Natural killer cell (primary cell): ENCODE results near the gene RUNX3. TPM values are rescaled to one million over a fixed set of nuclear protein-coding genes. Genes with fewer than 3 reads are reported as not detected.

Experiments used
- ATAC-seq, 3 donors: fragments of 150-1000 bp in 2 of 3; fragments of 200-7000 bp in 1 of 3; cut with Tn5 transposase; 1 replicate in 1 of 3; 2 replicates in 2 of 3; pipeline ENCODE4 v1.10.0; 2021; ENCODE audit warnings: mild to moderate bottlenecking in 2 of 3, moderate library complexity in 2 of 3
- DNase-seq, 2 donors: peaks; one replicate each; pipeline versions ENCODE4 v3.0.0 to v3.0.0-alpha.2; 2013 to 2021; ENCODE audit warnings: mixed read lengths in 1 of 2
- H3K27ac ChIP-seq: one replicate; pipeline ENCODE4 v1.5.1; 2013; ENCODE audit warnings: mild to moderate bottlenecking, low read length
- H3K27me3 ChIP-seq: one replicate; pipeline ENCODE4 v1.6.1; 2013; ENCODE audit warnings: low read length; ENCODE audit not compliant: control insufficient read depth, insufficient read depth
- H3K36me3 ChIP-seq: one replicate; pipeline ENCODE4 v1.6.1; 2013; ENCODE audit warnings: low read length; ENCODE audit not compliant: control insufficient read depth, insufficient read depth
- H3K4me1 ChIP-seq: one replicate; pipeline ENCODE4 v1.6.1; 2013; ENCODE audit warnings: low read length; ENCODE audit not compliant: control insufficient read depth, insufficient read depth
- H3K4me3 ChIP-seq: one replicate; pipeline ENCODE4 v1.5.1; 2013; ENCODE audit warnings: low read length
- H3K9me3 ChIP-seq: one replicate; pipeline ENCODE4 v1.6.1; 2013; ENCODE audit warnings: low read length; ENCODE audit not compliant: control insufficient read depth, insufficient read depth
- H3K27ac Mint-ChIP-seq, 2 donors: one replicate each; pipeline ENCODE4 v1.8.0; 2022; ENCODE audit warnings: mild to moderate bottlenecking in 2 of 2, mixed read lengths in 2 of 2, moderate library complexity in 1 of 2
- H3K27me3 Mint-ChIP-seq, 2 donors: one replicate each; pipeline ENCODE4 v1.8.0; 2022; ENCODE audit warnings: low read depth in 2 of 2, mixed read lengths in 2 of 2
- H3K36me3 Mint-ChIP-seq: one replicate; pipeline ENCODE4 v1.8.0; 2022; ENCODE audit warnings: mixed read lengths
- H3K4me1 Mint-ChIP-seq, 2 donors: one replicate each; pipeline ENCODE4 v1.8.0; 2022; ENCODE audit warnings: mixed read lengths in 2 of 2
- H3K4me3 Mint-ChIP-seq: one replicate; pipeline ENCODE4 v1.8.0; 2022; ENCODE audit warnings: mild to moderate bottlenecking, moderate library complexity, mixed read lengths
- H3K9me3 Mint-ChIP-seq, 2 donors: one replicate each; pipeline ENCODE4 v1.8.0; 2022; ENCODE audit warnings: mixed read lengths in 2 of 2
- CTCF ChIP-seq: fragments of 200-600 bp; IDR thresholded peaks from one replicate; pipeline ENCODE4 v1.8.0; 2022; ENCODE audit warnings: antibody characterized with exemption
- WGBS: methylation state at CpG from one replicate; pipeline ENCODE4 v1.1.7; 2013; ENCODE audit warnings: missing lambda C conversion rate; ENCODE audit not compliant: insufficient coverage; 5-methylcytosine and 5-hydroxymethylcytosine counted together
- intact Hi-C: fragments of 100-400 bp; cut with micrococcal nuclease; formaldehyde crosslinking; loops from one replicate; pipeline ENCODE4 v1.14.2; 2022
- total RNA-seq, 4 donors: library from RNA; stranded (reverse); fragments of 120-200 nt in 1 of 4; gene quantifications; one replicate each; pipeline versions ENCODE4 v1.2.3 to v1.2.4, GENCODE V29; 2013 to 2022

RUNX3 gene
- total RNA-seq, 3 donors from 2014 or later (not counting 1 experiment from before 2014, with no cell fraction given) = 537 to 630 (median 601) TPM

DNA sequence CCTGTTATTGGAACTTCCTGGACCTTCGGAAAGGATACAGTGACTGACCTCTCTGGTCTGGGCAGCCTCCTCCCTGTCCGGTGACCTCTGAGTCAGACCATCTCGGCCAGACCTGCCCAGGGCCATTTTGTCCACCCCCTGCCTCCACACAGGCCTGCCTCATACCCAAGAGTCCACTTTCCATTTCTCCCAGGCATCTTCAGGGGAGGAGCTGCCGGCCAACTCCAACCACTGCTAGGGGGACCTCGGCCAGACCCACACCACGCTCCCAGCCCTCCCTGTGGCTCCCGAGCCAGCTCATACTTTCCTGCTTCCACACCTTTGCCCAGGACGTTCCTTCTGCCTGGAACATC lies 29.5 kb upstream of the RUNX3 start:
- H3K27ac ChIP-seq = no peak overlapping the region
- no peaks in the 10 kb centered on the region for H3K27me3 ChIP-seq
- no peak for ATAC-seq
- DNase-seq = no peak
- H3K4me3 Mint-ChIP-seq = no peak overlapping the region
- H3K9me3 Mint-ChIP-seq = no peaks in the 10 kb centered on the region
- no peak overlapping the region for H3K4me3 ChIP-seq
- peaks cover 92% of the 10 kb centered on the region for H3K4me1 ChIP-seq
- no peaks in the 10 kb centered on the region for H3K9me3 ChIP-seq
- H3K36me3 ChIP-seq = no peaks in the 10 kb centered on the region
- no peak overlapping the region for H3K27ac Mint-ChIP-seq
- intact Hi-C loops = no loop called here
- TF ChIP-seq CTCF = no peak
- peaks cover 18 to 47% of the 10 kb centered on the region in 2 donors for H3K4me1 Mint-ChIP-seq
- WGBS = 94% methylated on average over 8 of the region's 8 CpGs
- H3K36me3 Mint-ChIP-seq = no peaks in the 10 kb centered on the region
- peaks cover 15 to 23% of the 10 kb centered on the region in 2 donors for H3K27me3 Mint-ChIP-seq

GRCh38 chr1:24958766-24959622 lies 28.9 kb upstream of the RUNX3 start:
- Mint-ChIP-seq H3K36me3 (no peaks in the 10 kb centered on the region), H3K4me3 (no peak overlapping the region), H3K27me3 (peaks cover 16 to 23% of the 10 kb centered on the region in 2 donors), H3K27ac (no peak overlapping the region), H3K4me1 (peaks cover 16 to 46% of the 10 kb centered on the region in 2 donors), H3K9me3 (no peaks in the 10 kb centered on the region)
- intact Hi-C loops = no loop called here
- 96% methylated on average over 23 of the region's 23 CpGs for WGBS
- peaks cover 92% of the 10 kb centered on the region for H3K4me1 ChIP-seq
- no peaks in the 10 kb centered on the region for H3K27me3 ChIP-seq
- no peak overlapping the region for H3K27ac ChIP-seq
- DNase-seq (no peak), ATAC-seq (no peak)
- no peak overlapping the region for H3K4me3 ChIP-seq
- H3K36me3 ChIP-seq = no peaks in the 10 kb centered on the region
- H3K9me3 ChIP-seq = no peaks in the 10 kb centered on the region
- no peak for TF ChIP-seq CTCF

DNA sequence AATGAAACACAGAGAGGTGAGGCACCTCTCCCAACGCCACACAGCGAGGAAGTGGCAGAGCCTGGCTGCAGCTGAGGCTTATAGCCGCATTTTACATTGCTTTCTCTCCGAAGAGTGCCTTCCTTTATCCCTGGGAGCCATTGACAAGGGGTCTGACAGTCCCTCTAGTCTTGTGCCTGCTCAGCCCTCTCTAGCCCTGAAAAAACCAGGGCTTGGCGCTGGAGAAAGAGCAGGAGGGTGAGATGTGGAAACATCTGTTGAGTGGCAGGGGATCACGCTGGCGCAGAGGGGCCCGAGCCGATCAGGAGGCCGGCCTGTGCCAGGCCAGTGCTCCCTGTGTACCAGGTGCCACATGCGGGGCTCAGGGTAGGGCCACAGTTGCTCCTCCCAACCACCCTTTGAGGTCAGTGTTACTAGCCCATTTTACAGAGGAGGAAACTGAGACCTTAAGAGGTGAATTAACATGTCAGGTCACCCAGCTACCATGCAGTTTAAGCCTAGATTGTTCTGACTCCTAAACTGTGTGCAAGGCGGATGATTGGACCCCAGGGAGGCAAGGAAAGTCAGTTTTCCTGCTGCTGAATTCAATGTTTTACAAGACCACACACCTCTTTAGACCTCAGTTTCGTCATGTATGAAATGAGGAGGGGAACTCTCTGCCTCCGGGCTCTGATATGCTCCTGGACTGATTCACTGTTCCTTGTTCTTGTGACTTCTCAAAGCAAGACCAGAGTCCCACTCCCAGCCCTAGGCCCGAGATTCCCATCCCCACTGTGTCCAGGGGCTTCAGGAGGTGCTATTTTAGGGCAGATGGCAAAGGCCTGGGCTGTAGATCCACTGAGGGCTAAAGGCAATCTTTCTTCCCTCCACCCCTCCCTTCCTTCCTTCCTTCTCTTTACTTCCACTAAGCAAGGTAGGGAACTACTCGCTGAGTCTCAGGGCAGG lies 28.0 kb upstream of the RUNX3 start:
- DNase-seq (no peak), ATAC-seq (no peak)
- H3K9me3 Mint-ChIP-seq = no peaks in the 10 kb centered on the region
- peaks cover 16 to 23% of the 10 kb centered on the region in 2 donors for H3K27me3 Mint-ChIP-seq
- Histone ChIP-seq H3K36me3 (no peaks in the 10 kb centered on the region), H3K4me1 (peaks cover 92% of the 10 kb centered on the region), H3K27ac (no peak overlapping the region), H3K4me3 (no peak overlapping the region), H3K9me3 (no peaks in the 10 kb centered on the region), H3K27me3 (no peaks in the 10 kb centered on the region)
- H3K36me3 Mint-ChIP-seq = no peaks in the 10 kb centered on the region
- intact Hi-C loops = no loop called here
- 91% methylated on average over 15 of the region's 16 CpGs for WGBS
- H3K27ac Mint-ChIP-seq = no peak overlapping the region
- no peak overlapping the region for H3K4me3 Mint-ChIP-seq
- peaks cover 18 to 40% of the 10 kb centered on the region in 2 donors for H3K4me1 Mint-ChIP-seq
- TF ChIP-seq CTCF = no peak
